HepG2 (cell line): ENCODE data around the gene SIRT1. TPM values are rescaled to one million over a fixed set of nuclear protein-coding genes. Genes with fewer than 3 reads are reported as not detected.
A peak's percentile ranks its signal among the peaks of the same experiment; 100 is the strongest.
"Not testable (repeated sequence)": the region's sequence is repeated elsewhere in the genome, so short reads cannot be mapped to it uniquely, and the experiment has no call there.

ENCODE experiments used
- ATAC-seq: fragments of 200-7000 bp; cut with Tn5 transposase; 3 replicates; pipeline ENCODE4 v1.9.1; 2020; ENCODE audit warnings: mild to moderate bottlenecking, moderate library complexity
- BruUV-seq: library from RNA; stranded (reverse); fragments of 400-500 nt; replicated peaks from 2 replicates; lab custom pipeline; 2021; lab: Mats Ljungman, UMichigan
- CTCF ChIA-PET: fragments of 300-600 bp; formaldehyde crosslinking; extraction: SDS; loops from one replicate; lab custom pipeline; 2021; ENCODE audit warnings: low total read pairs, inconsistent platforms, low intra/inter-chr PET ratio; lab: Yijun Ruan, JAX
- POLR2A ChIA-PET: fragments of 350-600 bp; sonication (Branson Sonifier 250); formaldehyde crosslinking; loops from one replicate; lab custom pipeline; 2020; ENCODE audit warnings: antibody characterized with exemption, inconsistent platforms; lab: Yijun Ruan, JAX
- DNase-seq: peaks from one replicate; pipeline ENCODE4 v3.0.0-alpha.2; 2015; ENCODE audit warnings: low spot score
- FAIRE-seq: peaks from 3 replicates; lab custom pipeline; 2011; peaks lifted over from hg19 to GRCh38; lab: Jason Lieb, UNC
- H2AFZ ChIP-seq: one replicate; pipeline ENCODE4 v1.6.1; 2011; ENCODE audit warnings: low read length, inconsistent platforms
- H3K27ac ChIP-seq: fragments of 300-600 bp; 3 replicates; pipeline ENCODE4 v1.8.0; 2011; ENCODE audit warnings: mixed run types, mild to moderate bottlenecking, mixed read lengths, low read length, inconsistent platforms; ENCODE audit not compliant: insufficient read depth; ENCODE audit errors: extremely low read length
- H3K27me3 ChIP-seq, 2 experiments: fragments of 200-600 bp in 1 of 2; 2 replicates in 1 of 2; 3 replicates in 1 of 2; pipeline versions ENCODE4 v1.6.0 to v1.8.0; 2011; ENCODE audit warnings: low read length in 2 of 2, mild to moderate bottlenecking in 2 of 2, moderate library complexity in 2 of 2, inconsistent platforms in 1 of 2; ENCODE audit not compliant: insufficient read depth in 2 of 2, control insufficient read depth in 1 of 2
- H3K36me3 ChIP-seq, 2 experiments: fragments of 200-600 bp in 1 of 2; replicated peaks in 1 of 2; 2 replicates in 1 of 2; 3 replicates in 1 of 2; pipeline versions ENCODE4 v1.5.1 to v1.8.0; 2011; ENCODE audit warnings: low read length in 2 of 2, inconsistent platforms in 1 of 2; ENCODE audit not compliant: insufficient read depth in 2 of 2, control insufficient read depth in 1 of 2
- H3K4me1 ChIP-seq: 2 replicates; pipeline ENCODE4 v1.5.1; 2012; ENCODE audit warnings: low read length, inconsistent platforms; ENCODE audit not compliant: insufficient read depth
- H3K4me2 ChIP-seq: 2 replicates; pipeline ENCODE4 v1.6.0; 2011; ENCODE audit warnings: low read depth, low read length, inconsistent platforms
- H3K4me3 ChIP-seq, 3 experiments: fragments of 200-600 bp in 1 of 3; sonication (generic), shearing (Covaris generic) in 1 of 3; replicated peaks in 1 of 3; 2 replicates each; pipeline ENCODE4 v1.5.1; 2011 to 2016; ENCODE audit warnings: low read length in 3 of 3, inconsistent platforms in 2 of 3, low read depth in 2 of 3, mild to moderate bottlenecking in 2 of 3, control low read depth in 1 of 3, mixed read lengths in 1 of 3; ENCODE audit not compliant: insufficient read depth in 1 of 3
- H3K79me2 ChIP-seq: one replicate; pipeline ENCODE4 v1.6.1; 2011; ENCODE audit warnings: low read length, inconsistent platforms; ENCODE audit not compliant: insufficient read depth
- H3K9ac ChIP-seq: 2 replicates; pipeline ENCODE4 v1.6.0; 2011; ENCODE audit warnings: mild to moderate bottlenecking, low read depth, low read length, inconsistent platforms; ENCODE audit not compliant: insufficient read depth
- H3K9me3 ChIP-seq: 2 replicates; pipeline ENCODE4 v1.5.1; 2012; ENCODE audit warnings: mild to moderate bottlenecking, low read length
- H4K20me1 ChIP-seq: 2 replicates; pipeline ENCODE4 v1.6.0; 2011; ENCODE audit warnings: inconsistent platforms, mild to moderate bottlenecking, low read length, moderate library complexity; ENCODE audit not compliant: insufficient read depth
- HNF4G ChIP-seq, 2 experiments: sonication (generic) in 1 of 2; formaldehyde crosslinking in 1 of 2; IDR thresholded peaks; 2 replicates each; pipeline versions ENCODE4 v1.4.0 to v1.6.1; 2011 to 2020; ENCODE audit warnings: borderline replicate concordance in 2 of 2, low read depth in 2 of 2, mild to moderate bottlenecking in 2 of 2, low read length in 1 of 2, missing genetic modification reagents in 1 of 2, moderate library complexity in 1 of 2
- NFATC3 ChIP-seq: sonication (generic); formaldehyde crosslinking; IDR thresholded peaks from 2 replicates; pipeline ENCODE4 v1.5.1; 2020; ENCODE audit warnings: mild to moderate bottlenecking, missing genetic modification reagents
- REL ChIP-seq: sonication (generic); formaldehyde crosslinking; conservative IDR thresholded peaks from 2 replicates; pipeline ENCODE4 v1.8.0; 2022; ENCODE audit warnings: mild to moderate bottlenecking, missing genetic modification reagents, moderate library complexity
- ZNF12 ChIP-seq: sonication (generic); formaldehyde crosslinking; IDR thresholded peaks from 2 replicates; pipeline ENCODE4 v1.5.0; 2020; ENCODE audit warnings: missing genetic modification reagents
- ZNF225 ChIP-seq: sonication (generic); formaldehyde crosslinking; IDR thresholded peaks from 2 replicates; pipeline ENCODE4 v1.4.0; 2020; ENCODE audit warnings: mild to moderate bottlenecking, missing genetic modification reagents
- ZNF24 ChIP-seq: fragments of 450-650 bp; IDR thresholded peaks from 2 replicates; pipeline ENCODE4 v1.6.1; 2017; ENCODE audit warnings: antibody characterized with exemption, mild to moderate bottlenecking
- ZSCAN31 ChIP-seq: sonication (generic); formaldehyde crosslinking; IDR thresholded peaks from 2 replicates; pipeline ENCODE4 v1.5.0; 2020; ENCODE audit warnings: low read depth, mild to moderate bottlenecking, missing genetic modification reagents
- WGBS: methylation state at CpG from one replicate; pipeline ENCODE4 v1.1.6; 2017; ENCODE audit warnings: low lambda C conversion rate; 5-methylcytosine and 5-hydroxymethylcytosine counted together
- in situ Hi-C: cut with HindIII; loops from 2 replicates; pipeline ENCODE4 v1.10.0; 2017; ENCODE audit warnings: low pct_unique_long_range_greater_than_20kb; ENCODE audit not compliant: extremely low pct_ligation_motif_present
- intact Hi-C: fragments of 100-400 bp; cut with micrococcal nuclease; formaldehyde crosslinking; loops from one replicate; pipeline ENCODE4 v1.10.0; 2022; ENCODE audit not compliant: unreplicated experiment
- polyA plus RNA-seq, 8 experiments: library from polyadenylated mRNA; depleted of rRNA in 3 of 8; stranded (reverse) in 7 of 8; unstranded in 1 of 8; fragments of >200 nt; fragmentation: Illumina TruSeq in 4 of 8; extraction: Trizol in 4 of 8; gene quantifications; 2 replicates each; pipeline versions ENCODE4 v1.2.1 to v1.2.3, GENCODE V29; 2011 to 2016; ENCODE audit warnings: low read depth in 4 of 8, missing spikeins in 1 of 8, mixed read lengths in 1 of 8; ENCODE audit not compliant: insufficient read depth in 1 of 8
- total RNA-seq, 5 experiments: library from RNA; depleted of rRNA; stranded (reverse); fragments of >200 nt; fragmentation: Illumina TruSeq; extraction: Trizol; gene quantifications; 2 replicates each; pipeline ENCODE4 v1.2.3, GENCODE V29; 2016; ENCODE audit warnings: low read depth in 1 of 5
- TF ChIP-seq, protein P1 (sequence below): sonication (generic); formaldehyde crosslinking; IDR thresholded peaks from 2 replicates; pipeline ENCODE4 v1.4.0; 2020; ENCODE audit warnings: mild to moderate bottlenecking, low read depth, missing genetic modification reagents
- TF ChIP-seq, protein P2 (sequence below): fragments of 450-650 bp; IDR thresholded peaks from 2 replicates; pipeline ENCODE4 v1.6.1; 2016

Gene SIRT1
- total and polyA plus RNA-seq, 2 of the 13 experiments (the other 11 are each of a cell fraction or from before 2014, with no cell fraction given) = 9.4 to 10.2 TPM

DNA sequence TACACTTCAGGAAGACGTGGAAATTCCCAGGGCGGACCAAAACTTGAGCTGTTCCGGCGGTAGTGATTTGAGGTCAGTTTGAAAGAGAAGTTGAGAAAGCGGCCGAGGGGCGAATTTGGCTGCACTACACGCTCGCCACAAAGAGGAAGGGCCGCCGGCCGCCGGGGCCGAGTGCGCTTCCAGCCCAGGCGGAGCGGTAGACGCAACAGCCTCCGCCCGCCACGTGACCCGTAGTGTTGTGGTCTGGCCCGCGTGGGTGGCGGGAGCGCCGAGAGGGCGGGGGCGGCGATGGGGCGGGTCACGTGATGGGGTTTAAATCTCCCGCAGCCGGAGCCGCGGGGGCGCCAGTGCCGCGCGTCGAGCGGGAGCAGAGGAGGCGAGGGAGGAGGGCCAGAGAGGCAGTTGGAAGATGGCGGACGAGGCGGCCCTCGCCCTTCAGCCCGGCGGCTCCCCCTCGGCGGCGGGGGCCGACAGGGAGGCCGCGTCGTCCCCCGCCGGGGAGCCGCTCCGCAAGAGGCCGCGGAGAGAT is at the start of gene SIRT1 (continued):
- TF ChIP-seq HNF4G (IDR thresholded peaks at IDR 0.05; ENCODE audit: borderline replicate concordance, low read depth, low read length) = no peak
- peak; percentile 77; the same call in 1 of the 2 replicates for TF ChIP-seq HNF4G (CRISPR knock-in tag; IDR thresholded peaks at IDR 0.05; ENCODE audit: borderline replicate concordance, low read depth)
- peak; percentile 80; the same call in 1 of the 2 replicates for TF ChIP-seq NFATC3 (CRISPR knock-in tag)
- TF ChIP-seq ZSCAN31 (CRISPR knock-in tag) = no peak; the same call in 1 of the 2 replicates
- TF ChIP-seq, protein P1, sequence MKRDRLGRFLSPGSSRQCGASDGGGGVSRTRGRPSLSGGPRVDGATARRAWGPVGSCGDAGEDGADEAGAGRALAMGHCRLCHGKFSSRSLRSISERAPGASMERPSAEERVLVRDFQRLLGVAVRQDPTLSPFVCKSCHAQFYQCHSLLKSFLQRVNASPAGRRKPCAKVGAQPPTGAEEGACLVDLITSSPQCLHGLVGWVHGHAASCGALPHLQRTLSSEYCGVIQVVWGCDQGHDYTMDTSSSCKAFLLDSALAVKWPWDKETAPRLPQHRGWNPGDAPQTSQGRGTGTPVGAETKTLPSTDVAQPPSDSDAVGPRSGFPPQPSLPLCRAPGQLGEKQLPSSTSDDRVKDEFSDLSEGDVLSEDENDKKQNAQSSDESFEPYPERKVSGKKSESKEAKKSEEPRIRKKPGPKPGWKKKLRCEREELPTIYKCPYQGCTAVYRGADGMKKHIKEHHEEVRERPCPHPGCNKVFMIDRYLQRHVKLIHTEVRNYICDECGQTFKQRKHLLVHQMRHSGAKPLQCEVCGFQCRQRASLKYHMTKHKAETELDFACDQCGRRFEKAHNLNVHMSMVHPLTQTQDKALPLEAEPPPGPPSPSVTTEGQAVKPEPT = 0 out of 2 replicates have a peak, but pooled peaks have one; percentile 41
- peak; percentile 52; the same call in 1 of the 2 replicates for TF ChIP-seq ZNF12 (CRISPR knock-in tag)
- no peak for TF ChIP-seq ZNF24
- TF ChIP-seq REL = peak; percentile 97
- peak; percentile 72; the same call in 1 of the 2 replicates for TF ChIP-seq ZNF225 (CRISPR knock-in tag)

DNA sequence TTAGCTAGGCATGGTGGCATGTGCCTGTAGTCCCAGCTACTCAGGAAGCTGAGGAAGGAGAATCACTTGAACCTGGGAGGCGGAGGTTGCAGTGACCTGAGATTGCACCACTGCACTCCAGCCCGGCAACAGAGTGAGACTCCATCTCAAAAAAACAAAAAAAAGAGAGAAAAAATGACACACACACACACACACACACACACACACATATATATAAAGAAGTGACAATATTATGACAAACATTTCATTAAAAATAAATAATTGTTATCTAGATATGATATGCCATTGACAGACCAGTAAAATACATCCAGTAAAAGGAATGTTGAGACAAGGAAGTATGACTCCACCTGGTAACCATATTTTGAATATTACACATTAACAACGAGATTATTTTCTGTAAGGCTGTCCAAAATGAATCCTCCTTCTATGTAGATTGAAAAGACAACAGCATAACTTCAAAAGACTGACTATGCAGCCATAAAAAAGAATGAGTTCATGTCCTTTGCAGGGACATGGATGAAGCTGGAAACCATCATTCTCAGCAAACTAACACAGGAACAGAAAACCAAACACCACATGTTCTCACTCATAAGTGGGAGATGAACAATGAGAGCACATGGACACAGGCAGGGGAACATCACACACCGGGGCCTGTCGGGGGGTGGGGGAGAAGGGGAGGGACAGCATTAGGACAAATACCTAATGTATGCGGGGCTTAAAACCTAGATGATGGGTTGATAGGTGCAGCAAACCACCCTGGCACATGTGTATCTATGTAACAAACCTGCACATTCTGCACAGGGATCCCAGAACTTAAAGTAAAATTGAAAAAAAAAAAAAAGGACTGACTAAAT is 48.7 kb upstream of the SIRT1 start:
- in situ Hi-C loops, H3K27me3 ChIP-seq, H4K20me1 ChIP-seq, CTCF ChIA-PET, FAIRE-seq, H3K9me3 ChIP-seq, DNase-seq, H2AFZ ChIP-seq, H3K36me3 ChIP-seq, POLR2A ChIA-PET, ATAC-seq, H3K27ac ChIP-seq, intact Hi-C loops, BruUV-seq: not testable (repeated sequence)
- peak overlapping the region; percentile 54; the same call in 1 of the 2 replicates for H3K9ac ChIP-seq
- TF ChIP-seq, protein P2, sequence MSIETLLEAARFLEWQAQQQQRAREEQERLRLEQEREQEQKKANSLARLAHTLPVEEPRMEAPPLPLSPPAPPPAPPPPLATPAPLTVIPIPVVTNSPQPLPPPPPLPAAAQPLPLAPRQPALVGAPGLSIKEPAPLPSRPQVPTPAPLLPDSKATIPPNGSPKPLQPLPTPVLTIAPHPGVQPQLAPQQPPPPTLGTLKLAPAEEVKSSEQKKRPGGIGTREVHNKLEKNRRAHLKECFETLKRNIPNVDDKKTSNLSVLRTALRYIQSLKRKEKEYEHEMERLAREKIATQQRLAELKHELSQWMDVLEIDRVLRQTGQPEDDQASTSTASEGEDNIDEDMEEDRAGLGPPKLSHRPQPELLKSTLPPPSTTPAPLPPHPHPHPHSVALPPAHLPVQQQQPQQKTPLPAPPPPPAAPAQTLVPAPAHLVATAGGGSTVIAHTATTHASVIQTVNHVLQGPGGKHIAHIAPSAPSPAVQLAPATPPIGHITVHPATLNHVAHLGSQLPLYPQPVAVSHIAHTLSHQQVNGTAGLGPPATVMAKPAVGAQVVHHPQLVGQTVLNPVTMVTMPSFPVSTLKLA = 0 out of 2 replicates have a peak, but pooled peaks have one; percentile 9
- peaks cover 41% of the 10 kb centered on the region for H3K79me2 ChIP-seq
- H3K4me3 ChIP-seq = peak overlapping the region; percentile 48 to 66 (median 52); a peak in 5 of 6 replicates
- peak overlapping the region; percentile 76 for H3K4me2 ChIP-seq
- WGBS = 51% methylated on average over 6 of the region's 6 CpGs
- peaks cover 33% of the 10 kb centered on the region for H3K4me1 ChIP-seq
